Measurements from ENCODE around the gene PRSS21.
A peak's percentile ranks its signal among the peaks of the same experiment; 100 is the strongest.

The PRSS21 gene

GRCh38 chr16:2776500-2777139 is 40.4 kb upstream of the PRSS21 start:
- peak overlapping the region; percentile 90 for H3K4me3 Mint-ChIP-seq
- peaks cover 66% of the 10 kb centered on the region for H3K4me1 Mint-ChIP-seq (ENCODE audit: low read depth)
- intact Hi-C loops (cut with micrococcal nuclease): loop anchor here (1.0 to 5.0 kb wide), 3 partner anchors 18 to 41 kb away; partner anchors contain the start of genes PRSS21 and SRRM2
- H3K27ac Mint-ChIP-seq: peak overlapping the region; percentile 99
- peaks cover 67% of the 10 kb centered on the region for H3K36me3 Mint-ChIP-seq (ENCODE audit: low read depth)
- no peaks in the 10 kb centered on the region for H3K9me3 Mint-ChIP-seq
- H3K27me3 Mint-ChIP-seq: peaks cover under 1% of the 10 kb centered on the region

GRCh38 chr16:2777231-2777902 is 39.7 kb upstream of the PRSS21 start, which contains the start of gene ELOB:
Gene ELOB (minus strand): TSS chr16:2777280. CDS start chr16:2777239, 41 bp downstream.
- H3K36me3 Mint-ChIP-seq (ENCODE audit: low read depth): peaks cover 59% of the 10 kb centered on the region
- H3K9me3 Mint-ChIP-seq: no peaks in the 10 kb centered on the region
- H3K4me3 Mint-ChIP-seq: peak within 1 kb of the TSS; percentile 90
- intact Hi-C loops (cut with micrococcal nuclease): loop anchor here (1.0 to 5.0 kb wide), 3 partner anchors 17 to 40 kb away; partner anchors contain the start of genes PRSS21 and SRRM2
- H3K4me1 Mint-ChIP-seq (ENCODE audit: low read depth): peaks cover 58% of the 10 kb centered on the region
- peak within 1 kb of the TSS; percentile 99 for H3K27ac Mint-ChIP-seq
- H3K27me3 Mint-ChIP-seq: peaks cover 2% of the 10 kb centered on the region

- intact Hi-C loops (cut with micrococcal nuclease): loop anchor here (1.0 to 5.0 kb wide), 3 partner anchors 16 to 39 kb away; partner anchors contain the start of genes PRSS21 and SRRM2
- H3K36me3 Mint-ChIP-seq (ENCODE audit: low read depth): peaks cover 52% of the 10 kb centered on the region
These were observed 39.0 kb upstream of the PRSS21 start for GRCh38 chr16:2777903-2778629.

GRCh38 chr16:2778630-2778958 is 38.4 kb upstream of the PRSS21 start:
- Mint-ChIP-seq H3K36me3 (ENCODE audit: low read depth) (peaks cover 47% of the 10 kb centered on the region), H3K27ac (peak overlapping the region; percentile 99), H3K4me1 (ENCODE audit: low read depth) (peaks cover 47% of the 10 kb centered on the region), H3K4me3 (peak overlapping the region; percentile 90), H3K9me3 (no peaks in the 10 kb centered on the region), H3K27me3 (peaks cover 7% of the 10 kb centered on the region)
- intact Hi-C loops (cut with micrococcal nuclease): loop anchor here (5.0 kb wide), 1 partner anchor 39 kb away; the partner anchor contains the start of gene PRSS21

More at GRCh38 chr16:2777903-2778629, 39.0 kb upstream of the PRSS21 start:
- Mint-ChIP-seq H3K4me1 (ENCODE audit: low read depth) (peaks cover 51% of the 10 kb centered on the region), H3K27me3 (peaks cover 2% of the 10 kb centered on the region), H3K9me3 (no peaks in the 10 kb centered on the region), H3K4me3 (peak overlapping the region; percentile 90), H3K27ac (peak overlapping the region; percentile 99)

- peaks cover 45% of the 10 kb centered on the region for H3K4me1 Mint-ChIP-seq (ENCODE audit: low read depth)
- H3K36me3 Mint-ChIP-seq (ENCODE audit: low read depth): peaks cover 40% of the 10 kb centered on the region
- H3K27ac Mint-ChIP-seq: peak overlapping the region; percentile 99
- H3K27me3 Mint-ChIP-seq: peaks cover 9% of the 10 kb centered on the region
- no peaks in the 10 kb centered on the region for H3K9me3 Mint-ChIP-seq
- intact Hi-C loops (cut with micrococcal nuclease): loop anchor here (5.0 kb wide), 1 partner anchor 38 kb away; the partner anchor contains the start of gene PRSS21
- no peak overlapping the region for H3K4me3 Mint-ChIP-seq
These were observed 37.7 kb upstream of the PRSS21 start for GRCh38 chr16:2779151-2779920.

GRCh38 chr16:2779978-2780898 is 36.8 kb upstream of the PRSS21 start:
- peak overlapping the region; percentile 44 for H3K27ac Mint-ChIP-seq
- H3K27me3 Mint-ChIP-seq: peaks cover 17% of the 10 kb centered on the region
- H3K9me3 Mint-ChIP-seq: no peaks in the 10 kb centered on the region
- peaks cover 35% of the 10 kb centered on the region for H3K36me3 Mint-ChIP-seq (ENCODE audit: low read depth)
- intact Hi-C loops (cut with micrococcal nuclease): loop anchor here (5.0 kb wide), 1 partner anchor 37 kb away; the partner anchor contains the start of gene PRSS21
- peaks cover 44% of the 10 kb centered on the region for H3K4me1 Mint-ChIP-seq (ENCODE audit: low read depth)
- H3K4me3 Mint-ChIP-seq: no peak overlapping the region

- H3K27ac Mint-ChIP-seq: no peak overlapping the region
- peaks cover 15% of the 10 kb centered on the region for H3K36me3 Mint-ChIP-seq (ENCODE audit: low read depth)
- no peak overlapping the region for H3K4me3 Mint-ChIP-seq
- intact Hi-C loops (cut with micrococcal nuclease): no loop called here
- no peaks in the 10 kb centered on the region for H3K9me3 Mint-ChIP-seq
- peaks cover 50% of the 10 kb centered on the region for H3K4me1 Mint-ChIP-seq (ENCODE audit: low read depth)
- H3K27me3 Mint-ChIP-seq: peaks cover 34% of the 10 kb centered on the region
These were observed 34.3 kb upstream of the PRSS21 start for GRCh38 chr16:2782583-2783351.

GRCh38 chr16:2783581-2784357 is 33.3 kb upstream of the PRSS21 start:
- intact Hi-C loops (cut with micrococcal nuclease): no loop called here
- H3K4me3 Mint-ChIP-seq: no peak overlapping the region

GRCh38 chr16:2784358-2785100 is 32.5 kb upstream of the PRSS21 start:
- Mint-ChIP-seq H3K27ac (peak overlapping the region; percentile 78), H3K9me3 (no peaks in the 10 kb centered on the region), H3K4me1 (ENCODE audit: low read depth) (peaks cover 41% of the 10 kb centered on the region), H3K27me3 (peaks cover 52% of the 10 kb centered on the region), H3K36me3 (ENCODE audit: low read depth) (peaks cover 5% of the 10 kb centered on the region), H3K4me3 (peak overlapping the region; percentile 83)
- intact Hi-C loops (cut with micrococcal nuclease): no loop called here

More at GRCh38 chr16:2783581-2784357, 33.3 kb upstream of the PRSS21 start:
- H3K4me1 Mint-ChIP-seq (ENCODE audit: low read depth): peaks cover 46% of the 10 kb centered on the region
- H3K36me3 Mint-ChIP-seq (ENCODE audit: low read depth): peaks cover 5% of the 10 kb centered on the region
- H3K9me3 Mint-ChIP-seq: no peaks in the 10 kb centered on the region
- peaks cover 44% of the 10 kb centered on the region for H3K27me3 Mint-ChIP-seq
- H3K27ac Mint-ChIP-seq: peak overlapping the region; percentile 78

- Mint-ChIP-seq H3K27ac (peak overlapping the region; percentile 78), H3K4me3 (peak overlapping the region; percentile 83), H3K36me3 (ENCODE audit: low read depth) (peaks cover 5% of the 10 kb centered on the region), H3K27me3 (peaks cover 55% of the 10 kb centered on the region), H3K9me3 (no peaks in the 10 kb centered on the region), H3K4me1 (ENCODE audit: low read depth) (peaks cover 46% of the 10 kb centered on the region)
- intact Hi-C loops (cut with micrococcal nuclease): no loop called here
These were observed 31.7 kb upstream of the PRSS21 start for GRCh38 chr16:2785101-2785991.

Data from dendritic cell treated with granulocyte-macrophage colony-stimulating factor and Interleukin-4, amounts not matched to agents 40 ng/mL and 50 ng/mL, for 4 days (primary cell).